ENCODE measurements around the gene TROAP.
A peak's percentile ranks its signal among the peaks of the same experiment; 100 is the strongest.
"Not testable (repeated sequence)": the region's sequence is repeated elsewhere in the genome, so short reads cannot be mapped to it uniquely, and the experiment has no call there.

Gene TROAP

GRCh38 chr12:49330032-49330619, 7.1 kb downstream of the TROAP start:
- no peak overlapping the region for H3K4me3 ChIP-seq
- DNase-seq (ENCODE audit: low spot score in 2 of 2): no peak
- in situ Hi-C loops (cut with MboI; ENCODE audit: low sequenced_read_pairs): no loop called here
- H3K4me1 ChIP-seq: peaks cover 4% of the 10 kb centered on the region; the same call in 1 of the 2 replicates
- no peaks in the 10 kb centered on the region for H3K27me3 ChIP-seq (ENCODE audit: low read depth)
- H3K36me3 ChIP-seq (replicated peaks): peaks cover 65% of the 10 kb centered on the region
- H3K9me3 ChIP-seq: no peaks in the 10 kb centered on the region

- DNase-seq (ENCODE audit: low spot score in 2 of 2): no peak
- Histone ChIP-seq H3K4me3 (no peak overlapping the region), H3K36me3 (replicated peaks) (peaks cover 59% of the 10 kb centered on the region), H3K4me1 (peaks cover 7% of the 10 kb centered on the region; the same call in 1 of the 2 replicates), H3K9me3 (no peaks in the 10 kb centered on the region), H3K27me3 (ENCODE audit: low read depth) (no peaks in the 10 kb centered on the region)
- in situ Hi-C loops (cut with MboI; ENCODE audit: low sequenced_read_pairs): no loop called here
Measured at GRCh38 chr12:49330631-49331379, 7.8 kb downstream of the TROAP start.

GRCh38 chr12:49331380-49332222, 8.5 kb downstream of the TROAP start:
- H3K4me1 ChIP-seq: peaks cover 10% of the 10 kb centered on the region; the same call in 1 of the 2 replicates
- DNase-seq (ENCODE audit: low spot score in 2 of 2): peak; percentile 44 to 80
- no peaks in the 10 kb centered on the region for H3K9me3 ChIP-seq
- in situ Hi-C loops (cut with MboI; ENCODE audit: low sequenced_read_pairs): no loop called here
- H3K27me3 ChIP-seq (ENCODE audit: low read depth): no peaks in the 10 kb centered on the region
- H3K36me3 ChIP-seq (replicated peaks): peaks cover 51% of the 10 kb centered on the region
- H3K4me3 ChIP-seq: no peak overlapping the region

- Histone ChIP-seq H3K4me3 (no peak overlapping the region), H3K36me3 (replicated peaks) (peaks cover 43% of the 10 kb centered on the region), H3K9me3 (no peaks in the 10 kb centered on the region), H3K4me1 (peaks cover 10% of the 10 kb centered on the region; the same call in 1 of the 2 replicates), H3K27me3 (ENCODE audit: low read depth) (no peaks in the 10 kb centered on the region)
- DNase-seq (ENCODE audit: low spot score in 2 of 2): no peak
- in situ Hi-C loops (cut with MboI; ENCODE audit: low sequenced_read_pairs): no loop called here
Measured at GRCh38 chr12:49332441-49332861, 9.4 kb downstream of the TROAP start.

GRCh38 chr12:49332891-49333371, 9.9 kb downstream of the TROAP start:
- H3K27me3 ChIP-seq (ENCODE audit: low read depth): no peaks in the 10 kb centered on the region

GRCh38 chr12:49333778-49334177, 10.7 kb downstream of the TROAP start:
- H3K4me3 ChIP-seq; H3K27me3 ChIP-seq (ENCODE audit: low read depth); in situ Hi-C loops (cut with MboI; ENCODE audit: low sequenced_read_pairs); H3K9me3 ChIP-seq: not testable (repeated sequence)
- peaks cover 10% of the 10 kb centered on the region; the same call in 1 of the 2 replicates for H3K4me1 ChIP-seq
- peak in 1 of 2 experiments; percentile 4 for DNase-seq (ENCODE audit: low spot score in 2 of 2)
- peaks cover 34% of the 10 kb centered on the region for H3K36me3 ChIP-seq (replicated peaks)

More at GRCh38 chr12:49332891-49333371, 9.9 kb downstream of the TROAP start:
- Histone ChIP-seq H3K4me1 (peaks cover 10% of the 10 kb centered on the region; the same call in 1 of the 2 replicates), H3K9me3 (no peaks in the 10 kb centered on the region), H3K36me3 (replicated peaks) (peaks cover 39% of the 10 kb centered on the region), H3K4me3 (no peak overlapping the region)
- in situ Hi-C loops (cut with MboI; ENCODE audit: low sequenced_read_pairs): no loop called here
- DNase-seq (ENCODE audit: low spot score in 2 of 2): peak in 1 of 2 experiments; percentile 10

- in situ Hi-C loops (cut with MboI; ENCODE audit: low sequenced_read_pairs): no loop called here
- Histone ChIP-seq H3K36me3 (replicated peaks) (peaks cover 30% of the 10 kb centered on the region), H3K9me3 (no peaks in the 10 kb centered on the region), H3K4me1 (peaks cover 10% of the 10 kb centered on the region; the same call in 1 of the 2 replicates), H3K4me3 (no peak overlapping the region), H3K27me3 (ENCODE audit: low read depth) (no peaks in the 10 kb centered on the region)
- DNase-seq (ENCODE audit: low spot score in 2 of 2): peak in 1 of 2 experiments; percentile 9
Measured at GRCh38 chr12:49334226-49334625, 11.2 kb downstream of the TROAP start.

- Histone ChIP-seq H3K36me3 (replicated peaks) (peaks cover 25% of the 10 kb centered on the region), H3K27me3 (ENCODE audit: low read depth) (no peaks in the 10 kb centered on the region), H3K9me3 (no peaks in the 10 kb centered on the region), H3K4me3 (no peak overlapping the region), H3K4me1 (peaks cover 10% of the 10 kb centered on the region; the same call in 1 of the 2 replicates)
- in situ Hi-C loops (cut with MboI; ENCODE audit: low sequenced_read_pairs): no loop called here
- DNase-seq (ENCODE audit: low spot score in 2 of 2): peak in 1 of 2 experiments; percentile 10
Measured at GRCh38 chr12:49334681-49335080, 11.6 kb downstream of the TROAP start.

- peak in 1 of 2 experiments; percentile 8 for DNase-seq (ENCODE audit: low spot score in 2 of 2)
- H3K9me3 ChIP-seq: no peaks in the 10 kb centered on the region
- peaks cover 10% of the 10 kb centered on the region; the same call in 1 of the 2 replicates for H3K4me1 ChIP-seq
- H3K4me3 ChIP-seq: no peak overlapping the region
- in situ Hi-C loops (cut with MboI; ENCODE audit: low sequenced_read_pairs): no loop called here
- H3K36me3 ChIP-seq (replicated peaks): peaks cover 20% of the 10 kb centered on the region
- H3K27me3 ChIP-seq (ENCODE audit: low read depth): no peaks in the 10 kb centered on the region
Measured at GRCh38 chr12:49335118-49335954, 12.3 kb downstream of the TROAP start.

- Histone ChIP-seq H3K27me3 (ENCODE audit: low read depth) (no peaks in the 10 kb centered on the region), H3K4me1 (peaks cover 10% of the 10 kb centered on the region; the same call in 1 of the 2 replicates), H3K9me3 (no peaks in the 10 kb centered on the region), H3K4me3 (peak overlapping the region; percentile 68), H3K36me3 (replicated peaks) (peaks cover 14% of the 10 kb centered on the region)
- in situ Hi-C loops (cut with MboI; ENCODE audit: low sequenced_read_pairs): no loop called here
- DNase-seq (ENCODE audit: low spot score in 2 of 2): no peak
Measured at GRCh38 chr12:49335955-49336644, 13.0 kb downstream of the TROAP start.

GRCh38 chr12:49336645-49337584, 13.9 kb downstream of the TROAP start, which contains the start of gene C1QL4:
TSS of gene C1QL4 (minus strand) at chr12:49337188. CDS start at chr12:49336477, 711 bp downstream.
- Histone ChIP-seq H3K27me3 (ENCODE audit: low read depth) (no peaks in the 10 kb centered on the region), H3K36me3 (replicated peaks) (peaks cover 5% of the 10 kb centered on the region)
- in situ Hi-C loops (cut with MboI; ENCODE audit: low sequenced_read_pairs): no loop called here

More at GRCh38 chr12:49336645-49337584, 13.9 kb downstream of the TROAP start, which contains the start of gene C1QL4:
- Histone ChIP-seq H3K4me3 (peak within 1 kb of the TSS; percentile 68), H3K4me1 (peaks cover 8% of the 10 kb centered on the region; the same call in 1 of the 2 replicates), H3K9me3 (no peaks in the 10 kb centered on the region)
- peak; percentile 75 to 96 for DNase-seq (ENCODE audit: low spot score in 2 of 2)
